Neural progenitor cell (in vitro differentiated cells): ENCODE data around the gene BUB1.

Experiments used
- CTCF ChIP-seq: fragments of 200-600 bp; sonication (generic); IDR thresholded peaks from 2 replicates; pipeline ENCODE4 v1.5.1; 2017; ENCODE audit warnings: antibody characterized with exemption, mild to moderate bottlenecking
- EZH2 ChIP-seq: fragments of 200-600 bp; sonication (generic); IDR thresholded peaks from 2 replicates; pipeline ENCODE4 v1.6.1; 2017; ENCODE audit warnings: antibody characterized with exemption, mild to moderate bottlenecking, moderate library complexity

GRCh38 chr2:110639972-110640371 lies 37.9 kb downstream of the BUB1 start:
- TF ChIP-seq CTCF (no peak), EZH2 (no peak)
